ENCODE measurements around the gene SH3GL1.

GRCh38 chr19:4447327-4448146 lies 47.2 kb upstream of the SH3GL1 start:
- TF ChIP-seq TARDBP (IDR thresholded peaks at IDR 0.05) (no peak), BHLHE40 (IDR thresholded peaks at IDR 0.05; ENCODE audit: borderline replicate concordance) (no peak), FOXM1 (IDR thresholded peaks at IDR 0.05; ENCODE audit: borderline replicate concordance) (no peak)

Measured in HEK293T (cell line).